GM12872 (cell line): Measurements from ENCODE around the gene VPS41.

Experiments
- TF ChIP-seq, protein P1 (sequence below): IDR thresholded peaks from 3 replicates; pipeline ENCODE4 v1.5.1; 2011; ENCODE audit warnings: low read depth, mild to moderate bottlenecking, low read length, moderate library complexity; ENCODE audit not compliant: insufficient read depth

The VPS41 gene

DNA sequence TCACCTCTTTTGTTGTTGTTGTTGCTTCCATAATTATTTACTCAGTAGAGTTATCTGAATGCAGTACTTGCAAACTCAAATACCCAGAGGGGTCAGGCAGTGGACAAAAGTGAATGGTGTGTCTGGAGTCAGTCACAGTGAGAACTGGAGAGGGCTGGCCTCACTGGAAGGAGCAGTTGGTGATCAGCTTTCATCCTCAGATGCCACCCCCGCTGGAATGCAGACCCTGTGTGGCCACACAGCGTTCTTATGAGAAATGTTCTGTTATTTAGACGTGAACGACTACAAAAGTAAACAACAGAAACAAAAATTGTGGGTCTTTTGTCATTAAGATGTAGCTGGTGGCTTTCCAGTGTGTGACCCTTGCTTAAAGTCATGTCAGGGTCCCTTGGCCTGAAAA lies 29.6 kb upstream of the VPS41 start:
- TF ChIP-seq, protein P1, sequence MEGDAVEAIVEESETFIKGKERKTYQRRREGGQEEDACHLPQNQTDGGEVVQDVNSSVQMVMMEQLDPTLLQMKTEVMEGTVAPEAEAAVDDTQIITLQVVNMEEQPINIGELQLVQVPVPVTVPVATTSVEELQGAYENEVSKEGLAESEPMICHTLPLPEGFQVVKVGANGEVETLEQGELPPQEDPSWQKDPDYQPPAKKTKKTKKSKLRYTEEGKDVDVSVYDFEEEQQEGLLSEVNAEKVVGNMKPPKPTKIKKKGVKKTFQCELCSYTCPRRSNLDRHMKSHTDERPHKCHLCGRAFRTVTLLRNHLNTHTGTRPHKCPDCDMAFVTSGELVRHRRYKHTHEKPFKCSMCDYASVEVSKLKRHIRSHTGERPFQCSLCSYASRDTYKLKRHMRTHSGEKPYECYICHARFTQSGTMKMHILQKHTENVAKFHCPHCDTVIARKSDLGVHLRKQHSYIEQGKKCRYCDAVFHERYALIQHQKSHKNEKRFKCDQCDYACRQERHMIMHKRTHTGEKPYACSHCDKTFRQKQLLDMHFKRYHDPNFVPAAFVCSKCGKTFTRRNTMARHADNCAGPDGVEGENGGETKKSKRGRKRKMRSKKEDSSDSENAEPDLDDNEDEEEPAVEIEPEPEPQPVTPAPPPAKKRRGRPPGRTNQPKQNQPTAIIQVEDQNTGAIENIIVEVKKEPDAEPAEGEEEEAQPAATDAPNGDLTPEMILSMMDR, result no peak

GRCh38 chr7:38938001-38938485 lies 29.1 kb upstream of the VPS41 start:
- TF ChIP-seq, protein P1, result no peak

DNA sequence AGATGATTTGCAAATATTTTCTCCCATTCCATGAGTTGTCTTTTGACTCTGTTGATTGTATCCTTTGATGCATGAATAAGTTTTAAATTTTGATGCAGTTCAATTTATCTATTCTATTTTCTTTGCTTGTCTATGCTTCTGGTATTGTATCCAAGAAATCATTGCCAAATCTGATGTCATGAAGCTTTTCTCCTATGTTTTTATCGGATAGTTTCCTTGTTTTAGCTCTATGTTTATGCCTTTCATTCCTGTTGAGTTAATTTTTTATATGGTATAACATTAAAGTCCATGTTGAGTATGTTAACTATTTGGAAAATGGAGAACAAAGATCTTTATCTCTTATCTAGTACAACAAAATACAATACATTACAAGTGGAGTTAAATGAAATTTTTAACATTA lies 27.6 kb upstream of the VPS41 start:
- TF ChIP-seq, protein P1, result no peak

- TF ChIP-seq, protein P1, result no peak
Observed at GRCh38 chr7:38934536-38934935, 25.5 kb upstream of the VPS41 start.

DNA sequence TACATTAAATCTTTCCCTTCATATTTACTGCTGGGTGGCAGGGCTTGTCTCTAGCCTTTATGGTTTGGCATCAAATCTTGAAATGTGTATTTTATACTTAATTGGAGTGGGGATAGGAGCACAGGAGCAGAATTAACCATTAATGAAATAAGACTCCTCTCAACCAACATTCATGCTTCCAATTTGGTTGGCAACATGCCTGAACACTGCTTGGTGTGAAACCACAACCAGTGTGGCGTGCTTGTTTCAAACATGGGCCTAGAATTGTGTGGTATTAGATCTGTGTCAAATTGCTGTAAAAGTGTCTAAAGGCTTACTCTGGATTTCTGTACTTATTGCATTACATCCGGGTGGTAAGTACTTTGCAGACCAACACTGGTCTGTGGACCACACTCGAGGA lies 25.1 kb upstream of the VPS41 start:
- TF ChIP-seq, protein P1, result no peak

GRCh38 chr7:38932509-38933168 lies 23.6 kb upstream of the VPS41 start:
- TF ChIP-seq, protein P1, result peak; percentile 86

- TF ChIP-seq, protein P1, result no peak
Observed at GRCh38 chr7:38929460-38930171, 20.6 kb upstream of the VPS41 start.
